Activated CD4-positive, alpha-beta T cell treated with anti-CD3 and anti-CD28 coated beads for 1 hour (primary cell): ENCODE measurements around the gene GBE1.
"Not testable (repeated sequence)": the region's sequence is repeated elsewhere in the genome, so short reads cannot be mapped to it uniquely, and the experiment has no call there.

Source experiments
- DNase-seq: peaks from one replicate; pipeline ENCODE4 v3.0.0-alpha.2; 2020

Gene GBE1

GRCh38 chr3:81760924-81761903 is at the start of gene GBE1:
TSS of gene GBE1 (minus strand) at chr3:81761645. CDS start at chr3:81761517, 128 bp downstream.
- DNase-seq = peak; percentile 81

GRCh38 chr3:81808900-81809299 is 47.5 kb upstream of the GBE1 start:
- no peak for DNase-seq

- no peak for DNase-seq
These were observed 38.0 kb upstream of the GBE1 start for GRCh38 chr3:81799403-81799802.

GRCh38 chr3:81793410-81793809 is 32.0 kb upstream of the GBE1 start:
- no peak for DNase-seq

GRCh38 chr3:81790117-81790516 is 28.7 kb upstream of the GBE1 start:
- no peak for DNase-seq

GRCh38 chr3:81789691-81790090 is 28.2 kb upstream of the GBE1 start:
- no peak for DNase-seq

GRCh38 chr3:81788610-81789009 is 27.2 kb upstream of the GBE1 start:
- DNase-seq = no peak

GRCh38 chr3:81788044-81788443 is 26.6 kb upstream of the GBE1 start:
- no peak for DNase-seq

- DNase-seq = no peak
These were observed 21.1 kb upstream of the GBE1 start for GRCh38 chr3:81782585-81782984.

GRCh38 chr3:81778678-81779182 is 17.3 kb upstream of the GBE1 start:
- DNase-seq = no peak

GRCh38 chr3:81776643-81777042 is 15.2 kb upstream of the GBE1 start:
- DNase-seq = no peak

- no peak for DNase-seq
These were observed 9.3 kb upstream of the GBE1 start for GRCh38 chr3:81770710-81771109.

GRCh38 chr3:81769299-81769698 is 7.9 kb upstream of the GBE1 start:
- no peak for DNase-seq

GRCh38 chr3:81767250-81767859 is 5.9 kb upstream of the GBE1 start:
- not testable (repeated sequence) for DNase-seq

GRCh38 chr3:81765400-81765799 is 4.0 kb upstream of the GBE1 start:
- DNase-seq = no peak

- DNase-seq = no peak
These were observed 3.2 kb upstream of the GBE1 start for GRCh38 chr3:81764665-81765064.

GRCh38 chr3:81764002-81764401 is 2.6 kb upstream of the GBE1 start:
- DNase-seq = no peak

- no peak for DNase-seq
These were observed 1.6 kb upstream of the GBE1 start for GRCh38 chr3:81763001-81763400.

- no peak for DNase-seq
These were observed 597 bp upstream of the GBE1 start for GRCh38 chr3:81761904-81762580.

GRCh38 chr3:81760215-81760614 is 1.2 kb downstream of the GBE1 start:
- DNase-seq = no peak

- DNase-seq = not testable (repeated sequence)
These were observed 2.7 kb downstream of the GBE1 start for GRCh38 chr3:81758771-81759170.

GRCh38 chr3:81758275-81758674 is 3.2 kb downstream of the GBE1 start:
- no peak for DNase-seq

GRCh38 chr3:81753416-81754027 is 7.9 kb downstream of the GBE1 start:
- DNase-seq = no peak
